ENCODE measurements around the gene CNOT4. TPM values are rescaled to one million over a fixed set of nuclear protein-coding genes. Genes with fewer than 3 reads are reported as not detected.
"Not testable (repeated sequence)": the region's sequence is repeated elsewhere in the genome, so short reads cannot be mapped to it uniquely, and the experiment has no call there.

CNOT4 gene
- total and polyA plus RNA-seq, 4 donors = 5.6 to 61.4 (median 11.7) TPM

DNA sequence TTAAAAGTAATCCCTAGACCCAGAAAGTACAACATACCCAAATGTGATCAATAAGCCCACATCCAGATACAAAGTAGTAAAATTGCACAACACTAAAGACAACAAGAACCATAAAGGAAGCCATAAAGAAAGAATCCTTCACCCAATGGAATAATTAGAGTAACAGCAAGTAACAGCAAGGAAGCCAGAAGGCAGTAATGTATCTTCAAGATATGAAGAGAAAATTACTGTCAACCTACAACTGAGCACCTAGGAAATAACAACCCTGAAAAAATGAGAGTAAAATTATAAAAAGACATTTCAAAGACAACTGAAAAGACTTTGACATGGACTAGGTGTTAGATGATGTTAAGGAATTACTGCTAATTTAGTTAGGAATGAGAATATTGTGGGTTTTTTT, 60.5 kb downstream of the CNOT4 start:
- TF ChIP-seq, protein P1, sequence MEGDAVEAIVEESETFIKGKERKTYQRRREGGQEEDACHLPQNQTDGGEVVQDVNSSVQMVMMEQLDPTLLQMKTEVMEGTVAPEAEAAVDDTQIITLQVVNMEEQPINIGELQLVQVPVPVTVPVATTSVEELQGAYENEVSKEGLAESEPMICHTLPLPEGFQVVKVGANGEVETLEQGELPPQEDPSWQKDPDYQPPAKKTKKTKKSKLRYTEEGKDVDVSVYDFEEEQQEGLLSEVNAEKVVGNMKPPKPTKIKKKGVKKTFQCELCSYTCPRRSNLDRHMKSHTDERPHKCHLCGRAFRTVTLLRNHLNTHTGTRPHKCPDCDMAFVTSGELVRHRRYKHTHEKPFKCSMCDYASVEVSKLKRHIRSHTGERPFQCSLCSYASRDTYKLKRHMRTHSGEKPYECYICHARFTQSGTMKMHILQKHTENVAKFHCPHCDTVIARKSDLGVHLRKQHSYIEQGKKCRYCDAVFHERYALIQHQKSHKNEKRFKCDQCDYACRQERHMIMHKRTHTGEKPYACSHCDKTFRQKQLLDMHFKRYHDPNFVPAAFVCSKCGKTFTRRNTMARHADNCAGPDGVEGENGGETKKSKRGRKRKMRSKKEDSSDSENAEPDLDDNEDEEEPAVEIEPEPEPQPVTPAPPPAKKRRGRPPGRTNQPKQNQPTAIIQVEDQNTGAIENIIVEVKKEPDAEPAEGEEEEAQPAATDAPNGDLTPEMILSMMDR (IDR thresholded peaks at IDR 0.05; ENCODE audit: control extremely low read depth, extremely low read depth) = no peak
- H3K27ac ChIP-seq (ENCODE audit: low read depth in 1 of 2, low read length in 1 of 2) = no peak overlapping the region
- no peaks in the 10 kb centered on the region for H3K9me3 ChIP-seq (ENCODE audit: control insufficient read depth in 4 of 4, insufficient read depth in 3 of 4, low read length in 3 of 4)
- peaks cover 0 to under 1% (median 0%) of the 10 kb centered on the region in 4 donors for H3K36me3 ChIP-seq (ENCODE audit: control insufficient read depth in 4 of 4, insufficient read depth in 4 of 4, low read length in 4 of 4)
- DNase-seq (no peak), ATAC-seq (ENCODE audit: insufficient read depth, low FRiP score) (no peak)
- H3K4me3 ChIP-seq = no peak overlapping the region
- H3K4me1 ChIP-seq (ENCODE audit: control insufficient read depth in 5 of 5, insufficient read depth in 5 of 5, low read length in 5 of 5) = peaks cover 0 to 8% (median 0%) of the 10 kb centered on the region in 5 donors
- H3K9ac ChIP-seq (ENCODE audit: insufficient read depth in 1 of 2, low read length in 2 of 2) = no peak overlapping the region
- H3K27me3 ChIP-seq (ENCODE audit: control insufficient read depth in 3 of 3, insufficient read depth in 3 of 3, low read length in 2 of 3) = no peaks in the 10 kb centered on the region

GRCh38 chr7:135448753-135449152, 61.1 kb downstream of the CNOT4 start:
- no peaks in the 10 kb centered on the region for H3K9me3 ChIP-seq (ENCODE audit: control insufficient read depth in 4 of 4, insufficient read depth in 3 of 4, low read length in 3 of 4)
- ATAC-seq (ENCODE audit: insufficient read depth, low FRiP score) = no peak
- peak in 1 of 3 donors; percentile 11 for DNase-seq
- peaks cover 0 to 4% (median 0%) of the 10 kb centered on the region in 4 donors for H3K36me3 ChIP-seq (ENCODE audit: control insufficient read depth in 4 of 4, insufficient read depth in 4 of 4, low read length in 4 of 4)
- WGBS, 2 donors = 75 to 79% methylated on average over 1 of the region's 1 CpG
- H3K4me1 ChIP-seq (ENCODE audit: control insufficient read depth in 5 of 5, insufficient read depth in 5 of 5, low read length in 5 of 5) = peaks cover 0 to 8% (median 0%) of the 10 kb centered on the region in 5 donors
- no peak overlapping the region for H3K27ac ChIP-seq (ENCODE audit: low read depth in 1 of 2, low read length in 1 of 2)
- H3K9ac ChIP-seq (ENCODE audit: insufficient read depth in 1 of 2, low read length in 2 of 2) = no peak overlapping the region
- TF ChIP-seq, protein P1 (IDR thresholded peaks at IDR 0.05; ENCODE audit: control extremely low read depth, extremely low read depth) = no peak
- H3K4me3 ChIP-seq = no peak overlapping the region
- H3K27me3 ChIP-seq (ENCODE audit: control insufficient read depth in 3 of 3, insufficient read depth in 3 of 3, low read length in 2 of 3) = no peaks in the 10 kb centered on the region

GRCh38 chr7:135447748-135448147, 62.2 kb downstream of the CNOT4 start:
- peaks cover 0 to 8% (median 0%) of the 10 kb centered on the region in 5 donors for H3K4me1 ChIP-seq (ENCODE audit: control insufficient read depth in 5 of 5, insufficient read depth in 5 of 5, low read length in 5 of 5)
- H3K9me3 ChIP-seq (ENCODE audit: control insufficient read depth in 4 of 4, insufficient read depth in 3 of 4, low read length in 3 of 4) = no peaks in the 10 kb centered on the region
- 72 to 78% methylated on average over 3 of the region's 3 CpGs for WGBS, 2 donors
- TF ChIP-seq, protein P1 (IDR thresholded peaks at IDR 0.05; ENCODE audit: control extremely low read depth, extremely low read depth) = no peak
- no peak overlapping the region for H3K27ac ChIP-seq (ENCODE audit: low read depth in 1 of 2, low read length in 1 of 2)
- no peak overlapping the region for H3K4me3 ChIP-seq
- H3K9ac ChIP-seq (ENCODE audit: insufficient read depth in 1 of 2, low read length in 2 of 2) = no peak overlapping the region
- H3K36me3 ChIP-seq (ENCODE audit: control insufficient read depth in 4 of 4, insufficient read depth in 4 of 4, low read length in 4 of 4) = peaks cover 0 to 4% (median 0%) of the 10 kb centered on the region in 4 donors
- DNase-seq (no peak), ATAC-seq (ENCODE audit: insufficient read depth, low FRiP score) (no peak)
- no peaks in the 10 kb centered on the region for H3K27me3 ChIP-seq (ENCODE audit: control insufficient read depth in 3 of 3, insufficient read depth in 3 of 3, low read length in 2 of 3)

GRCh38 chr7:135445690-135446089, 64.2 kb downstream of the CNOT4 start:
- TF ChIP-seq, protein P1 (IDR thresholded peaks at IDR 0.05; ENCODE audit: control extremely low read depth, extremely low read depth) = no peak
- Histone ChIP-seq H3K36me3 (ENCODE audit: control insufficient read depth in 4 of 4, insufficient read depth in 4 of 4, low read length in 4 of 4) (peaks cover 0 to 4% (median 0%) of the 10 kb centered on the region in 4 donors), H3K4me1 (ENCODE audit: control insufficient read depth in 5 of 5, insufficient read depth in 5 of 5, low read length in 5 of 5) (peaks cover 0 to 8% (median 0%) of the 10 kb centered on the region in 5 donors), H3K9ac (ENCODE audit: insufficient read depth in 1 of 2, low read length in 2 of 2) (no peak overlapping the region), H3K27ac (ENCODE audit: low read depth in 1 of 2, low read length in 1 of 2) (no peak overlapping the region), H3K9me3 (ENCODE audit: control insufficient read depth in 4 of 4, insufficient read depth in 3 of 4, low read length in 3 of 4) (no peaks in the 10 kb centered on the region), H3K27me3 (ENCODE audit: control insufficient read depth in 3 of 3, insufficient read depth in 3 of 3, low read length in 2 of 3) (no peaks in the 10 kb centered on the region), H3K4me3 (no peak overlapping the region)
- DNase-seq (no peak), ATAC-seq (ENCODE audit: insufficient read depth, low FRiP score) (no peak)

DNA sequence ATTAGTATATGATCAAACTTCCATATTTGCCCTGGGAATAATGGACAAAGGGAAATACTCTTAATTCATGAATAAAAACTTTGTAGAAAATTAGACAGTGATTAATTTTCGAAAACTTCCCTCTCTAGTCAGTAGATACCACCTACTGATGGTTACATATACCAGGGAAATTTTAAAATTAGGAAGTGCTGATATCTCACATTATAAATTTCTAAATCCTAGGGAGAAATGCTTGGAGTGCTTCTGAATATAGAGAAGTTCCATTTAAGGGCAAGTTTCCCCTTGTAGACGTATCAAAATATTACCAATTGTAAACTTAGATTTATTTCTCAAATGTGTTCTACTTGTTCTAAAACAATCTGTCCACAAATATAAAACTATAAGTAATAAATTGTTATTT, 64.6 kb downstream of the CNOT4 start:
- not testable (repeated sequence) for H3K4me1 ChIP-seq (ENCODE audit: control insufficient read depth in 5 of 5, insufficient read depth in 5 of 5, low read length in 5 of 5); H3K27me3 ChIP-seq (ENCODE audit: control insufficient read depth in 3 of 3, insufficient read depth in 3 of 3, low read length in 2 of 3); H3K4me3 ChIP-seq; ATAC-seq (ENCODE audit: insufficient read depth, low FRiP score); H3K27ac ChIP-seq (ENCODE audit: low read depth in 1 of 2, low read length in 1 of 2); H3K36me3 ChIP-seq (ENCODE audit: control insufficient read depth in 4 of 4, insufficient read depth in 4 of 4, low read length in 4 of 4); H3K9ac ChIP-seq (ENCODE audit: insufficient read depth in 1 of 2, low read length in 2 of 2); DNase-seq; H3K9me3 ChIP-seq (ENCODE audit: control insufficient read depth in 4 of 4, insufficient read depth in 3 of 4, low read length in 3 of 4)
- 77 to 91% methylated on average over 2 of the region's 2 CpGs for WGBS, 2 donors
